GM23338 (cell line): ENCODE results near the gene DMD. TPM values are rescaled to one million over a fixed set of nuclear protein-coding genes. Genes with fewer than 3 reads are reported as not detected.

Experiments
- ATAC-seq: fragments of 200-7000 bp; cut with Tn5 transposase; 3 replicates; pipeline ENCODE4 v1.9.1; 2020
- DNase-seq: peaks from one replicate; pipeline ENCODE4 v3.0.0-alpha.2; 2015; ENCODE audit warnings: low spot score
- H2AFZ ChIP-seq: fragments of 200-600 bp; sonication (generic); 2 replicates; pipeline ENCODE4 v1.8.0; 2016; ENCODE audit warnings: antibody characterized with exemption, mild to moderate bottlenecking, moderate library complexity
- H3F3A ChIP-seq: fragments of 200-600 bp; sonication (generic); replicated peaks from 2 replicates; pipeline ENCODE4 v1.8.0; 2017; ENCODE audit warnings: antibody characterized with exemption, mixed run types, low read depth
- H3K27ac ChIP-seq: fragments of 200-600 bp; sonication (generic); 2 replicates; pipeline ENCODE4 v1.6.1; 2016; ENCODE audit warnings: low read depth
- H3K27me3 ChIP-seq: fragments of 200-600 bp; sonication (generic); 2 replicates; pipeline ENCODE4 v1.8.0; 2016; ENCODE audit warnings: mild to moderate bottlenecking, mixed run types, moderate library complexity; ENCODE audit not compliant: insufficient read depth
- H3K36me3 ChIP-seq: fragments of 200-600 bp; sonication (generic); 2 replicates; pipeline ENCODE4 v1.8.0; 2016; ENCODE audit warnings: mild to moderate bottlenecking; ENCODE audit not compliant: insufficient read depth
- H3K4me1 ChIP-seq: fragments of 200-600 bp; sonication (generic); 2 replicates; pipeline ENCODE4 v1.8.0; 2016; ENCODE audit warnings: mild to moderate bottlenecking, moderate library complexity; ENCODE audit not compliant: insufficient read depth
- H3K4me2 ChIP-seq: fragments of 200-600 bp; sonication (generic); 2 replicates; pipeline ENCODE4 v1.7.1; 2017; ENCODE audit warnings: mixed run types
- H3K4me3 ChIP-seq: fragments of 200-600 bp; sonication (generic); 2 replicates; pipeline ENCODE4 v1.6.1; 2016; ENCODE audit warnings: mixed run types
- H3K79me2 ChIP-seq: fragments of 200-600 bp; sonication (generic); replicated peaks from 2 replicates; pipeline ENCODE4 v1.8.0; 2017; ENCODE audit warnings: mild to moderate bottlenecking; ENCODE audit not compliant: insufficient read depth
- H3K9me2 ChIP-seq: fragments of 200-600 bp; sonication (generic); 2 replicates; pipeline ENCODE4 v1.8.0; 2017; ENCODE audit not compliant: insufficient read depth
- H4K20me1 ChIP-seq: fragments of 200-600 bp; sonication (generic); replicated peaks from 2 replicates; pipeline ENCODE4 v1.8.0; 2017; ENCODE audit warnings: mild to moderate bottlenecking; ENCODE audit not compliant: insufficient read depth
- H3K27ac Mint-ChIP-seq: 2 replicates; pipeline ENCODE4 v1.8.0; 2020; ENCODE audit warnings: inconsistent platforms, mild to moderate bottlenecking, moderate library complexity, mixed read lengths
- H3K27me3 Mint-ChIP-seq: 3 replicates; pipeline ENCODE4 v1.8.0; 2022; ENCODE audit warnings: low read depth, mild to moderate bottlenecking, moderate library complexity, mixed read lengths, inconsistent platforms; ENCODE audit not compliant: insufficient read depth, poor library complexity
- H3K36me3 Mint-ChIP-seq: 3 replicates; pipeline ENCODE4 v1.8.0; 2021; ENCODE audit warnings: low read depth, mild to moderate bottlenecking, inconsistent platforms, moderate library complexity, mixed read lengths
- H3K4me1 Mint-ChIP-seq: 3 replicates; pipeline ENCODE4 v1.8.0; 2020; ENCODE audit warnings: mild to moderate bottlenecking, inconsistent platforms, mixed read lengths
- H3K4me3 Mint-ChIP-seq: 3 replicates; pipeline ENCODE4 v1.8.0; 2021; ENCODE audit warnings: moderate library complexity, mild to moderate bottlenecking, inconsistent platforms, mixed read lengths
- H3K9me3 Mint-ChIP-seq: 3 replicates; pipeline ENCODE4 v1.8.0; 2020; ENCODE audit warnings: moderate library complexity, mild to moderate bottlenecking, inconsistent platforms, mixed read lengths
- EZH2 ChIP-seq: fragments of 200-600 bp; sonication (generic); IDR thresholded peaks from one replicate; pipeline ENCODE4 v1.8.0; 2017; ENCODE audit warnings: antibody characterized with exemption, mild to moderate bottlenecking, low read depth; ENCODE audit not compliant: unreplicated experiment
- EZH2phosphoT487 ChIP-seq: fragments of 200-600 bp; sonication (generic); IDR thresholded peaks from one replicate; pipeline ENCODE4 v1.8.1; 2018; ENCODE audit warnings: antibody characterized with exemption; ENCODE audit not compliant: unreplicated experiment
- POLR2AphosphoS5 ChIP-seq: IDR thresholded peaks from 2 replicates; pipeline ENCODE4 v1.6.1; 2016; ENCODE audit warnings: antibody characterized with exemption, low read depth
- REST ChIP-seq: IDR thresholded peaks from one replicate; pipeline ENCODE4 v1.6.1; 2018; ENCODE audit warnings: antibody characterized with exemption; ENCODE audit not compliant: unreplicated experiment
- ZNF462 ChIP-seq: fragments of 250-450 bp; sonication (Bioruptor Pico); IDR thresholded peaks from 2 replicates; pipeline ENCODE4 v1.5.0; 2020; ENCODE audit warnings: mild to moderate bottlenecking, moderate library complexity
- polyA plus RNA-seq: library from polyadenylated mRNA; unstranded; fragments of >200 nt; fragmentation: Nextera tagmentation; extraction: Ambion mirVana; gene quantifications from 2 replicates; pipeline ENCODE4 v1.2.1, GENCODE V29; 2016
- total RNA-seq: library from RNA; depleted of rRNA; stranded (reverse); fragments of >200 nt; shearing (Covaris generic); gene quantifications from 2 replicates; pipeline ENCODE4 v1.2.3, GENCODE V29; 2014

Gene DMD
- total and polyA plus RNA-seq, 2 experiments from 2014 or later = 4.5 to 7.6 TPM

GRCh38 chrX:32933548-32933947 lies 277.8 kb downstream of the DMD start:
- Histone ChIP-seq H3F3A (no peaks in the 10 kb centered on the region), H3K27ac (no peak overlapping the region), H3K36me3 (no peaks in the 10 kb centered on the region), H3K4me3 (no peak overlapping the region), H3K4me2 (no peak overlapping the region), H3K27me3 (no peaks in the 10 kb centered on the region), H4K20me1 (no peaks in the 10 kb centered on the region), H3K9me2 (no peaks in the 10 kb centered on the region), H3K4me1 (no peaks in the 10 kb centered on the region), H3K79me2 (no peaks in the 10 kb centered on the region), H2AFZ (no peak overlapping the region)
- TF ChIP-seq EZH2phosphoT487 (no peak), ZNF462 (CRISPR knock-in tag) (no peak), EZH2 (no peak), POLR2AphosphoS5 (no peak), REST (no peak)
- H3K4me1 Mint-ChIP-seq = 0 out of 3 replicates have a peak, but pooled peaks cover 3% of the 10 kb centered on the region
- no peaks in the 10 kb centered on the region for H3K9me3 Mint-ChIP-seq
- no peaks in the 10 kb centered on the region for H3K36me3 Mint-ChIP-seq
- no peak overlapping the region for H3K27ac Mint-ChIP-seq
- no peak overlapping the region for H3K4me3 Mint-ChIP-seq
- ATAC-seq (no peak), DNase-seq (no peak)
- no peaks in the 10 kb centered on the region for H3K27me3 Mint-ChIP-seq
